Ascending aorta (tissue), 2 donors: ENCODE measurements around the gene LYZL6. TPM values are rescaled to one million over a fixed set of nuclear protein-coding genes. Genes with fewer than 3 reads are reported as not detected.

Source experiments
- DNase-seq, 2 donors: peaks; one replicate each; pipeline ENCODE4 v3.0.0-alpha.2; 2019; ENCODE audit warnings: low spot score in 2 of 2
- H3K27ac ChIP-seq, 2 donors: fragments of 200-600 bp; sonication (generic); one replicate each; pipeline ENCODE4 v1.5.1; 2016 to 2017; ENCODE audit warnings: mild to moderate bottlenecking in 1 of 2
- H3K27me3 ChIP-seq: fragments of 200-600 bp; sonication (generic); one replicate; pipeline ENCODE4 v1.5.1; 2017
- H3K36me3 ChIP-seq, 2 donors: fragments of 200-600 bp; sonication (generic); one replicate each; pipeline ENCODE4 v1.5.1; 2016
- H3K4me1 ChIP-seq, 2 donors: fragments of 200-600 bp; sonication (generic); one replicate each; pipeline ENCODE4 v1.5.1; 2016 to 2017; ENCODE audit warnings: mild to moderate bottlenecking in 1 of 2
- H3K4me3 ChIP-seq, 2 donors: fragments of 200-600 bp; sonication (generic); one replicate each; pipeline ENCODE4 v1.5.1; 2016 to 2017; ENCODE audit warnings: mild to moderate bottlenecking in 1 of 2
- H3K9me3 ChIP-seq, 2 donors: fragments of 200-600 bp; sonication (generic); one replicate each; pipeline ENCODE4 v1.5.1; 2016
- CTCF ChIP-seq, 3 experiments: fragments of 200-600 bp in 2 of 3; fragments of 450-650 bp in 1 of 3; sonication (generic) in 2 of 3; IDR thresholded peaks; one replicate each; pipeline ENCODE4 v1.5.1; 2016 to 2019; ENCODE audit warnings: antibody characterized with exemption in 3 of 3, mild to moderate bottlenecking in 1 of 3, moderate library complexity in 1 of 3
- intact Hi-C: fragments of 100-400 bp; cut with DNase I; formaldehyde crosslinking; loops from one replicate; pipeline ENCODE4 v1.15.1; 2023
- total RNA-seq: library from RNA; depleted of rRNA; stranded (reverse); fragments of >200 nt; gene quantifications from one replicate; pipeline ENCODE4 v1.1.0, GENCODE V29; 2016

Gene LYZL6
- total RNA-seq, 1 donor from 2014 or later, result not detected

- Histone ChIP-seq H3K9me3 (no peaks in the 10 kb centered on the region), H3K27me3 (no peaks in the 10 kb centered on the region), H3K36me3 (no peaks in the 10 kb centered on the region), H3K4me3 (no peak overlapping the region), H3K27ac (no peak overlapping the region), H3K4me1 (no peaks in the 10 kb centered on the region)
- DNase-seq, result no peak
- intact Hi-C loops, result no loop called here
- no peak for TF ChIP-seq CTCF (IDR thresholded peaks at IDR 0.05)
Observed at GRCh38 chr17:35920229-35920628, 23.3 kb downstream of the LYZL6 start.

- Histone ChIP-seq H3K4me3 (no peak overlapping the region), H3K27me3 (no peaks in the 10 kb centered on the region), H3K9me3 (no peaks in the 10 kb centered on the region), H3K36me3 (no peaks in the 10 kb centered on the region), H3K4me1 (no peaks in the 10 kb centered on the region), H3K27ac (no peak overlapping the region)
- DNase-seq, result no peak
- no peak for TF ChIP-seq CTCF (IDR thresholded peaks at IDR 0.05)
- intact Hi-C loops, result no loop called here
Observed at GRCh38 chr17:35918665-35919064, 24.8 kb downstream of the LYZL6 start.

- H3K9me3 ChIP-seq, result no peaks in the 10 kb centered on the region
- H3K4me3 ChIP-seq, result no peak overlapping the region
- H3K27ac ChIP-seq, result no peak overlapping the region
- TF ChIP-seq CTCF (IDR thresholded peaks at IDR 0.05), result no peak
- no peak for DNase-seq
- intact Hi-C loops, result no loop called here
- no peaks in the 10 kb centered on the region for H3K27me3 ChIP-seq
- H3K4me1 ChIP-seq, result no peaks in the 10 kb centered on the region
- H3K36me3 ChIP-seq, result no peaks in the 10 kb centered on the region
Observed at GRCh38 chr17:35917519-35918213, 25.8 kb downstream of the LYZL6 start.

GRCh38 chr17:35915153-35915964, 28.2 kb downstream of the LYZL6 start:
- no peak for TF ChIP-seq CTCF (IDR thresholded peaks at IDR 0.05)

GRCh38 chr17:35914354-35914753, 29.2 kb downstream of the LYZL6 start:
- no peak for DNase-seq
- Histone ChIP-seq H3K4me1 (no peaks in the 10 kb centered on the region), H3K27ac (no peak overlapping the region), H3K27me3 (no peaks in the 10 kb centered on the region), H3K9me3 (no peaks in the 10 kb centered on the region), H3K4me3 (no peak overlapping the region), H3K36me3 (no peaks in the 10 kb centered on the region)
- intact Hi-C loops, result no loop called here
- TF ChIP-seq CTCF (IDR thresholded peaks at IDR 0.05), result no peak

More at GRCh38 chr17:35915153-35915964, 28.2 kb downstream of the LYZL6 start:
- Histone ChIP-seq H3K27ac (no peak overlapping the region), H3K4me1 (no peaks in the 10 kb centered on the region), H3K4me3 (no peak overlapping the region), H3K9me3 (no peaks in the 10 kb centered on the region), H3K36me3 (no peaks in the 10 kb centered on the region), H3K27me3 (no peaks in the 10 kb centered on the region)
- intact Hi-C loops, result no loop called here
- DNase-seq, result no peak
